Measurements from ENCODE around the gene CIT.

The CIT gene

GRCh38 chr12:119652665-119653064 lies 224.5 kb downstream of the CIT start:
- no peak for DNase-seq (ENCODE audit: low read depth)
- no peak for TF ChIP-seq CTCF (conservative IDR thresholded peaks at IDR 0.05; ENCODE audit: low read length)
- H3K4me3 ChIP-seq (ENCODE audit: low read length), result no peak overlapping the region

- TF ChIP-seq CTCF (conservative IDR thresholded peaks at IDR 0.05; ENCODE audit: low read length), result peak; percentile 68
- no peak overlapping the region for H3K4me3 ChIP-seq (ENCODE audit: low read length)
- no peak for DNase-seq (ENCODE audit: low read depth)
Measured at GRCh38 chr12:119649202-119649808, 227.8 kb downstream of the CIT start.

DNA sequence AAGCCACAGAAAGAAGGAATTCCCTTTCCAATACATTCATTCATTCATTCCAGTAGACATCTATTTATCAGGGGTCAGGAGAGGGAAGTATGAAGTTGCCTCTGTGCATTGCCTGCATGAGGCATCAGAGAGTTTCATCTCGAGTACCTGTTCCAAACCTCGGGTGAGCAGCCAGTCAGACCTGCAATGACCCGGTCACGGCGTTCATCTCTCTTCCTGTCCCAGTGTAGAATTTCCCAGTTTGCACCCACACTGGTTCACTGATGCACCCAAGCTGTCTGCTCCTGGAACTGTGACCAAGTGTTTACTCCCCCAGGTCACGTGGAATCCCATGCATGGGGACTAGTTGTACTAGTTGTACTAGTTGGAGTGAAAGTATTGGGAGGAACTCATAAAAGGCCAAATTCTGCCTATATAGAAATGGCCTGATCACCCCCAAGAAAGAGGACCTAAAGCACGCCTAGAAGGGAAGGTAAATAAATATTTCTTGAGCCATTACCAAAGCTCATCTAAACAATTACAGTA lies 231.5 kb downstream of the CIT start:
- TF ChIP-seq CTCF (conservative IDR thresholded peaks at IDR 0.05; ENCODE audit: low read length), result no peak
- no peak overlapping the region for H3K4me3 ChIP-seq (ENCODE audit: low read length)
- no peak for DNase-seq (ENCODE audit: low read depth)

DNA sequence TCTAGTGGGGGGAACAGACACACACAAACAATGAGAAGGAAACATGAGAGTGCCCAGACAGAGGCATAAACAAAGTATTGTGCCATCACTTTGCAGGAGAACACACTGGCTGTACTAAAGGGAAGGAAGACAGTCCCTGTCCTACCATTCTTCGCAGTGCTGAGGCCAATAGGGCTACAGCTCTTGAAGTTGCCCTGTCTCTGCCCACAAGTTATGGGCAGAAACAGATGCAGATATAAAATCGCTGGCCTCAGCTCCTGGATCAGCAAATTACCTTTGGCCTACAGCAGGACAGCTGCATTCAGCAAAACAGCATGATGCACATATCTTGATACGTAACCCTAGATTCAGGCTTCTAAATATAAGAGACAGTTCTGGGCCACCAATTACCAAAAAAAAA lies 232.2 kb downstream of the CIT start:
- H3K4me3 ChIP-seq (ENCODE audit: low read length), result no peak overlapping the region
- no peak for DNase-seq (ENCODE audit: low read depth)
- TF ChIP-seq CTCF (conservative IDR thresholded peaks at IDR 0.05; ENCODE audit: low read length), result no peak

DNA sequence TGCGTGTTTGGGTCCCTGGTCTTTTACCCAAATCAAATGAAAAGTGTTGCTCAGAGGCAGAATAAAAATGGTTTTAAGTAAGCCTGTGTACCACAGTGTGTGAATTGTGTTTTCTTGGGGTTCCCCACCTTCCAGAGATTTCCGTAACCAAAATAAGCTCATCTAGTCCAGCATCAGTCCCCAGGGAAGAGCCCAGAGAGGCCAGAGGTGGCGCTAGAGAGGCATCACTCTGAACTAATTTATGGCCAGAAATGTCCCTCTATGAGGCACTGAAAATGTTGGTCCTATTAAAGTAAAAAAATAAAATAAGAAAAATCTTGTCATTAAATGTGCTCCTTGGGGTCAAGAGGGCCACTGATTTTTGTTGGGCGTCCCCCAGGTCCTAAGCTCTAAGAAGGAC lies 234.1 kb downstream of the CIT start:
- DNase-seq (ENCODE audit: low read depth), result no peak
- TF ChIP-seq CTCF (conservative IDR thresholded peaks at IDR 0.05; ENCODE audit: low read length), result no peak
- H3K4me3 ChIP-seq (ENCODE audit: low read length), result no peak overlapping the region

Data from AG10803 (cell line).